ENCODE results near the gene GOLM1. TPM values are rescaled to one million over a fixed set of nuclear protein-coding genes. Genes with fewer than 3 reads are reported as not detected.
"Not testable (repeated sequence)": the region's sequence is repeated elsewhere in the genome, so short reads cannot be mapped to it uniquely, and the experiment has no call there.

The GOLM1 gene
- total RNA-seq, 2 experiments from 2014 or later, result 0.89 to 0.93 TPM

GRCh38 chr9:86048018-86048742 lies 51.2 kb downstream of the GOLM1 start:
- intact Hi-C loops (cut with micrococcal nuclease); DNase-seq; CTCF ChIA-PET; H3K9me3 Mint-ChIP-seq; H3K4me1 Mint-ChIP-seq (ENCODE audit: low read depth); H3K36me3 Mint-ChIP-seq (ENCODE audit: low read depth); H3K27me3 Mint-ChIP-seq (ENCODE audit: low read depth); H3K27ac Mint-ChIP-seq; H3K4me3 Mint-ChIP-seq: not testable (repeated sequence)

- Mint-ChIP-seq H3K9me3 (no peaks in the 10 kb centered on the region), H3K36me3 (ENCODE audit: low read depth) (no peaks in the 10 kb centered on the region), H3K27ac (no peak overlapping the region), H3K27me3 (ENCODE audit: low read depth) (no peaks in the 10 kb centered on the region), H3K4me3 (no peak overlapping the region), H3K4me1 (ENCODE audit: low read depth) (no peaks in the 10 kb centered on the region)
- DNase-seq, result no peak
- CTCF ChIA-PET, result no interaction called here
- intact Hi-C loops (cut with micrococcal nuclease), result no loop called here
Measured at GRCh38 chr9:86047361-86047760, 52.0 kb downstream of the GOLM1 start.

- no peaks in the 10 kb centered on the region for H3K27me3 Mint-ChIP-seq (ENCODE audit: low read depth)
- CTCF ChIA-PET, result no interaction called here
- intact Hi-C loops (cut with micrococcal nuclease), result no loop called here
- no peaks in the 10 kb centered on the region for H3K36me3 Mint-ChIP-seq (ENCODE audit: low read depth)
- H3K27ac Mint-ChIP-seq, result no peak overlapping the region
- no peaks in the 10 kb centered on the region for H3K4me1 Mint-ChIP-seq (ENCODE audit: low read depth)
- DNase-seq, result no peak
- no peaks in the 10 kb centered on the region for H3K9me3 Mint-ChIP-seq
- no peak overlapping the region for H3K4me3 Mint-ChIP-seq
Measured at GRCh38 chr9:86046930-86047341, 52.4 kb downstream of the GOLM1 start.

- Mint-ChIP-seq H3K27me3 (ENCODE audit: low read depth) (no peaks in the 10 kb centered on the region), H3K9me3 (no peaks in the 10 kb centered on the region), H3K4me1 (ENCODE audit: low read depth) (no peaks in the 10 kb centered on the region), H3K27ac (no peak overlapping the region), H3K36me3 (ENCODE audit: low read depth) (no peaks in the 10 kb centered on the region), H3K4me3 (no peak overlapping the region)
- no peak for DNase-seq
- intact Hi-C loops (cut with micrococcal nuclease), result no loop called here
- CTCF ChIA-PET, result interaction anchor here (0.6 kb wide), 1 partner anchor 22 kb away, joined by 4 read pairs; no protein-coding TSS in a partner anchor
Measured at GRCh38 chr9:86046071-86046636, 53.2 kb downstream of the GOLM1 start.

- H3K27me3 Mint-ChIP-seq (ENCODE audit: low read depth), result no peaks in the 10 kb centered on the region
- intact Hi-C loops (cut with micrococcal nuclease), result no loop called here
- no peak for DNase-seq
- H3K36me3 Mint-ChIP-seq (ENCODE audit: low read depth), result no peaks in the 10 kb centered on the region
- no peaks in the 10 kb centered on the region for H3K4me1 Mint-ChIP-seq (ENCODE audit: low read depth)
- no peak overlapping the region for H3K4me3 Mint-ChIP-seq
- CTCF ChIA-PET, result interaction anchor here (0.6 kb wide), 1 partner anchor 23 kb away, joined by 4 read pairs; no protein-coding TSS in a partner anchor
- H3K27ac Mint-ChIP-seq, result no peak overlapping the region
- H3K9me3 Mint-ChIP-seq, result no peaks in the 10 kb centered on the region
Measured at GRCh38 chr9:86045654-86046053, 53.7 kb downstream of the GOLM1 start.

GRCh38 chr9:86043999-86044398 lies 55.4 kb downstream of the GOLM1 start:
- Mint-ChIP-seq H3K27me3 (ENCODE audit: low read depth) (no peaks in the 10 kb centered on the region), H3K9me3 (no peaks in the 10 kb centered on the region), H3K4me1 (ENCODE audit: low read depth) (no peaks in the 10 kb centered on the region), H3K27ac (no peak overlapping the region), H3K4me3 (no peak overlapping the region), H3K36me3 (ENCODE audit: low read depth) (no peaks in the 10 kb centered on the region)
- DNase-seq, result peak; percentile 6
- CTCF ChIA-PET, result interaction anchor here (0.6 kb wide), 1 partner anchor 152 kb away, joined by 3 read pairs; no protein-coding TSS in a partner anchor
- intact Hi-C loops (cut with micrococcal nuclease), result no loop called here

- DNase-seq, result no peak
- H3K9me3 Mint-ChIP-seq, result peaks cover 2% of the 10 kb centered on the region
- peaks cover 1% of the 10 kb centered on the region for H3K27me3 Mint-ChIP-seq (ENCODE audit: low read depth)
- no peaks in the 10 kb centered on the region for H3K4me1 Mint-ChIP-seq (ENCODE audit: low read depth)
- intact Hi-C loops (cut with micrococcal nuclease), result no loop called here
- H3K4me3 Mint-ChIP-seq, result no peak overlapping the region
- H3K27ac Mint-ChIP-seq, result no peak overlapping the region
- no peaks in the 10 kb centered on the region for H3K36me3 Mint-ChIP-seq (ENCODE audit: low read depth)
- CTCF ChIA-PET, result no interaction called here
Measured at GRCh38 chr9:86043586-86043985, 55.8 kb downstream of the GOLM1 start.

GRCh38 chr9:86042199-86042978 lies 57.0 kb downstream of the GOLM1 start:
- no peak overlapping the region for H3K4me3 Mint-ChIP-seq
- intact Hi-C loops (cut with micrococcal nuclease), result no loop called here
- no peaks in the 10 kb centered on the region for H3K4me1 Mint-ChIP-seq (ENCODE audit: low read depth)
- H3K36me3 Mint-ChIP-seq (ENCODE audit: low read depth), result no peaks in the 10 kb centered on the region
- peaks cover 2% of the 10 kb centered on the region for H3K9me3 Mint-ChIP-seq
- no peak for DNase-seq
- H3K27ac Mint-ChIP-seq, result no peak overlapping the region
- peaks cover 5% of the 10 kb centered on the region for H3K27me3 Mint-ChIP-seq (ENCODE audit: low read depth)
- CTCF ChIA-PET, result no interaction called here

- CTCF ChIA-PET, result no interaction called here
- no peak overlapping the region for H3K4me3 Mint-ChIP-seq
- peaks cover 5% of the 10 kb centered on the region for H3K27me3 Mint-ChIP-seq (ENCODE audit: low read depth)
- H3K27ac Mint-ChIP-seq, result no peak overlapping the region
- H3K4me1 Mint-ChIP-seq (ENCODE audit: low read depth), result no peaks in the 10 kb centered on the region
- intact Hi-C loops (cut with micrococcal nuclease), result no loop called here
- H3K36me3 Mint-ChIP-seq (ENCODE audit: low read depth), result no peaks in the 10 kb centered on the region
- H3K9me3 Mint-ChIP-seq, result peaks cover 2% of the 10 kb centered on the region
- DNase-seq, result no peak
Measured at GRCh38 chr9:86041311-86041741, 58.0 kb downstream of the GOLM1 start.

- no peak overlapping the region for H3K27ac Mint-ChIP-seq
- no peaks in the 10 kb centered on the region for H3K4me1 Mint-ChIP-seq (ENCODE audit: low read depth)
- DNase-seq, result no peak
- peaks cover 5% of the 10 kb centered on the region for H3K27me3 Mint-ChIP-seq (ENCODE audit: low read depth)
- intact Hi-C loops (cut with micrococcal nuclease), result no loop called here
- no peaks in the 10 kb centered on the region for H3K36me3 Mint-ChIP-seq (ENCODE audit: low read depth)
- H3K4me3 Mint-ChIP-seq, result no peak overlapping the region
- CTCF ChIA-PET, result no interaction called here
- H3K9me3 Mint-ChIP-seq, result peaks cover 2% of the 10 kb centered on the region
Measured at GRCh38 chr9:86040861-86041155, 58.5 kb downstream of the GOLM1 start.

- intact Hi-C loops (cut with micrococcal nuclease), result no loop called here
- Mint-ChIP-seq H3K36me3 (ENCODE audit: low read depth) (no peaks in the 10 kb centered on the region), H3K27me3 (ENCODE audit: low read depth) (peaks cover 5% of the 10 kb centered on the region), H3K9me3 (peaks cover 2% of the 10 kb centered on the region), H3K4me1 (ENCODE audit: low read depth) (no peaks in the 10 kb centered on the region), H3K4me3 (no peak overlapping the region), H3K27ac (no peak overlapping the region)
- DNase-seq, result no peak
- CTCF ChIA-PET, result no interaction called here
Measured at GRCh38 chr9:86039991-86040860, 59.1 kb downstream of the GOLM1 start.

- CTCF ChIA-PET, result no interaction called here
- intact Hi-C loops (cut with micrococcal nuclease), result no loop called here
- no peak for DNase-seq
- H3K9me3 Mint-ChIP-seq, result peaks cover 2% of the 10 kb centered on the region
- H3K36me3 Mint-ChIP-seq (ENCODE audit: low read depth), result no peaks in the 10 kb centered on the region
- H3K4me1 Mint-ChIP-seq (ENCODE audit: low read depth), result no peaks in the 10 kb centered on the region
- peaks cover 5% of the 10 kb centered on the region for H3K27me3 Mint-ChIP-seq (ENCODE audit: low read depth)
- H3K27ac Mint-ChIP-seq, result no peak overlapping the region
- no peak overlapping the region for H3K4me3 Mint-ChIP-seq
Measured at GRCh38 chr9:86036555-86036954, 62.8 kb downstream of the GOLM1 start.

Measured in activated naive CD4-positive, alpha-beta T cell treated with anti-CD3 and anti-CD28 coated beads for 36 hours (primary cell).